NCI-H2196 (cell line): Measurements from ENCODE around the gene ZNF37A.
"Not testable (repeated sequence)": the region's sequence is repeated elsewhere in the genome, so short reads cannot be mapped to it uniquely, and the experiment has no call there.

Experiments used
- DNase-seq: peaks from one replicate; lab custom pipeline; 2025; ENCODE audit not compliant: unreplicated experiment; lab: John Stamatoyannopoulos, UW

Gene ZNF37A

DNA sequence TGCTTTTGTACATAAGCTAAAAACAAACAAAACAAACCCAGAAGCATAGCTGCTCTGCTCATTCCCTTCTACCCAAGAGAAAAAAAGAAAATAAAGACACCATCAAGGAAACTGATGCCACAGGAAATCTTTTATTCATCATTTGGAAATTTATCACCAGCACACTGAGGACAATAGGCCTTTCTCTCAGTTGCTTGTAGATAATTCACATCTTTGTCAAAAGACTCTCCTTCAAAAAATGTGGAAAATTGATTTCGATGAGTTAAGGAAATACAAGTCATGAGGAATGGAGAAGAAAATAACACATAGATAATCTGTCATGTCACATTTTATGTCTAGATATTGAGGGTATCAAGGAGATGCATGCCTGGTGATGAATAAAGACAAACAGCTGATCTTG lies 53.5 kb downstream of the ZNF37A start:
- DNase-seq, result no peak

GRCh38 chr10:38150891-38151463 lies 56.8 kb downstream of the ZNF37A start:
- DNase-seq, result not testable (repeated sequence)

DNA sequence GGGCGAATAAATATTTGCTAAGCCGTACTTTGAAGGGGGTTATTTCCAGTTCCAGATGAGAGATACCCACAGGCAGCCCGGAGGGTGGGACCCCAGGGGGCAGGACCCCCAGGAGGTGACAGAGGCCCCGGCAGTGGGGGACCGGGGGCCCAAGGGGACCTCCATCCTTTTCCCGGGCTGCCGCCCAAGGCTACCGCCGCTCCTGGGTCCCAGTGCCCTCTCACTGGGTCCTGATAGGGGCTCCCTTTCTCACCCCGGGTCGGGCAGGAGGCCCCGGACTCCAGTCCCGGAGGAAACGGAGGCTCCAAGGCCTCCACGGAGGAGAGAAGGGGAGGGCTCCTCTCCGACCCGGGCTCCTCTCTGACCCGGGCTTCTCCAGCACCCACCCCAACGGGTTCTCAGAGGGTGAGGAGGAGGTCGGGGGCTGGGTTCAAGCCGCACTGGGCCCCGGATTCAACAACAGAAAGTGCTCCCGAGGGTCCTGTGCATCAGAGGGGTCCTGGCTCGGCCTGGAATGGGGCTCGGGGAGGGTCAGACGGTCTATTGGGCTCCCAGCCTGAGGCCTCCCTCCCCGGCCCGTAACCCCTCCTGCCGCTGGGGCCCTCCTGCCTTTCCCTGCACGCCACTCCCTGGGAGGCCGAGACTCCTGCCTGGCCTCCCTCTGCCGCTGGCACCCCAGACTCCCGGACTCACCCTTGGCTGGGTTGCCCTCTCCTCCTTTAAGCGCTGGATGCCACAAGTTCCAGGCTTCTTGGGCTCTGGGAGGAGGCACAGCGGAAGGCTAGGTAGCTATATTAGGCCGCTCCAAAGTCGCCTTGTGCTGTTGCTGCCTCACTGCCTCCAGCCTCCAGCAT lies 62.5 kb downstream of the ZNF37A start:
- no peak for DNase-seq

DNA sequence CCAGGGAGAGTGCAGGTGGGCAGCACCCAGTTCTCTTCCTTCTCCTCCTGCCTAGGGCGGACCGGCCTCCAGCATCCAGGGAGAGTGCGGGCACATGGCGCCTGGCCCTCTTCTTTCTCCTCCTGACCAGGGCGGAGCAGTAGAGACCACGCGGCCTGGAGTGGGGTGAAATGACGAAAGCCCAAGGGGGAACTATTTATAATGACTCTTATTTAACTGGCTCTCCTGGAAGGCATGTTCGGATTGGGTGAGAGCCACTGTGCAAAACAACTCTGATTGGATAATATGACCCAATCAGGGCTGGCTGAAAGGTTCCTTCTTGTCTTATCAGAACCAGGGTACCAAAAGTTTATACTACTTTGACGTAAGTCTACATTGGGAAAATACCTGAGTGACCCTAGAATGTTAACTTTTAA lies 63.1 kb downstream of the ZNF37A start:
- no peak for DNase-seq

- DNase-seq, result no peak
Observed at GRCh38 chr10:38159004-38159403, 64.9 kb downstream of the ZNF37A start.

GRCh38 chr10:38163617-38164016 lies 69.5 kb downstream of the ZNF37A start:
- no peak for DNase-seq

DNA sequence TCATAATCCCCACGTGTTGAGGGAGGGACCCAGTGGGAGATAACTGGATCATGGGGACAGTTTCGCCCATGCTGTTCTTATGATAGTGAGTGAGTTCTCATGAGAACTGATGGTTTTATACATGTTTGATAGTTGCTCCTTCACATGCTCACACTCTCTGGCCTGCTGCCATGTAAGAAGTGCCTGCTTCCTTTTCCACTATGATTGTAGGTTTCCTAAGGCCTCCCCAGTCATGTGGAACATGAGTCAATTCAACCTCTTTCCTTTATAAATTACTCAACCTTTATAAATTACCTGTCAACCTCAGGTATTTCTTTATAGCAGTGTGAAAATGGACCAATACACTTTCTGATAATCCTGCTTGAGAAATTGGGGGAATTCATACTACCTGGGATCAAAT lies 80.2 kb downstream of the ZNF37A start:
- DNase-seq, result no peak

GRCh38 chr10:38184477-38184876 lies 90.3 kb downstream of the ZNF37A start:
- DNase-seq, result no peak
